Activated naive CD4-positive, alpha-beta T cell treated with anti-CD3 and anti-CD28 coated beads, Interleukin-2, amount 50 U/mL, for 16 hours (primary cell): ENCODE results near the gene MYLK.

Experiments used
- DNase-seq: peaks from one replicate; pipeline ENCODE4 v3.0.0-alpha.2; 2020

Gene MYLK

GRCh38 chr3:123661973-123662372, 222.2 kb downstream of the MYLK start:
- DNase-seq, result no peak

- DNase-seq, result no peak
Observed at GRCh38 chr3:123660900-123661299, 223.2 kb downstream of the MYLK start.

DNA sequence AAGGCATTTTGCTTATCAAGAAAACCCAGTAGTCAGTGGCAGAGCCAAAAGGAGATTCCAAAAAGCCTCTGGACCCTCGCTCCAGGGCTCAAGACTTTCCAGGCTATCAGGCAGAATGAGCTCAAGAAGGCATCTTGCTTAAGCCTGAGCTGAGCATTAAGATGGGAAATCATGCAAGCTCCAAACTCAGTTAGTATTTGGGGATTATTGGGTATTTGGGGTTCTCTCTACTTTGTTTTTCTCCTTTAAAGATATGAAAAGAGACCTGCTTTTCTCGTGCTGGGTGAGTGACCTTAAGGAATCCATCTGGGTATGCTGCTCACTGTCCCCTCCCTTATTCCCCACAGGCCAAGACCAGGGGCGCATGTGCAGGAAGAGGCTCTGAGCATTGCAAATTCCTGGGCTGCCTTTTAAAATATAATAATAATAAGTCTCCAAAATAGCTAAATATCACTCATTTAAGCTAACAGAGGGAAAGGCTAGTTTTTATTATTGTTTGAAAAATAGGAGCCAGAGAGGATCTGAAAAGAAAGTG, 223.9 kb downstream of the MYLK start:
- no peak for DNase-seq

DNA sequence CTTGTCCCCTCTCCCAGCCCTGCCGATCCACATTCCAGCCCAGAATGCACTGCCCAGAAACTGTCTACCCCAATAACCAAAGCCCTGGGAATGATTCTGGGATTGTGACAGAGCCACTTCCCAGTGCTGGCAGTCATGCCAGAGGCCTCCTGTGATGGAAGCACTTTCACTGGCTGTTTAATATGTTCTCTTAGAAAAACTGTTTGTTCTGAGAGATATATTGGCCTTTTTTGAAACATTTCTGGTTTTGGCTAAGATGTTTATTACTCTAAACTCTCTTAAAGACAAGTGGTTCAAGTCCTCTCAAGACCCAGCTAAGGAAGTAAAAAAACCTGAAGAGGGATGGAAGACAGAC, 225.3 kb downstream of the MYLK start:
- DNase-seq, result no peak

DNA sequence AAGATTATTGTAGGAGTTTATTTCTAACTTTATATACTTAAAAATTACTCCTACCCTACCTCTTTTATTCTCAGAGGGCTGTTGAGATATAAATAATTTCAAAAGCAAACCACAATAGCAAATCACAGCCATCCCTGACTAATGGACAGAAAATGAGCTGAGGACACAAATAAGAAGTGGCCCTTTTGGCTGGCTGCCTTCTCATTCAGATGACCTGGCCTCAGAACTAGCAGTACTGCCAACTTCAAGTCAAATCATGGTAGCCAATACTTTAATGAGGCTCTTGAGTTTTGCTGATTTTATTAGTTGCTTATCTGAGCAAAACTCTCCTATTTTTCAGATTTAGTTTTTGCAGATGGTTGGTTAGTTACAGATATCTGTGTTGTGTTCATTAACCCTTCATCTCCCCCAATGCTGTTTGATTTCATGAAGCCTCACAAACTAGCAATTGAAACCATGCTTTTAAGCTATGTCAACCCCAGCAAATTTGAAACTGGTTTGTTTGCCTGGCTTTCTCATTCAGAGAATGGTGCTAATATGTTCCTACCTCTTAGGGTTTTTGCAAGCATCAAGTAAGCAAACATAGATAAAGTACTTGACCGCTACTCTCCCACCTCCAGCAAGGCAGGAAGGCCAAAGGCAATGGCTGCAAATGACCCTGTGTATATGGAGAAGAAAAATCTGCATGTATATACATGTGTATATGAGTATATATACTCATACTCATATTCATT, 225.8 kb downstream of the MYLK start:
- DNase-seq, result no peak

DNA sequence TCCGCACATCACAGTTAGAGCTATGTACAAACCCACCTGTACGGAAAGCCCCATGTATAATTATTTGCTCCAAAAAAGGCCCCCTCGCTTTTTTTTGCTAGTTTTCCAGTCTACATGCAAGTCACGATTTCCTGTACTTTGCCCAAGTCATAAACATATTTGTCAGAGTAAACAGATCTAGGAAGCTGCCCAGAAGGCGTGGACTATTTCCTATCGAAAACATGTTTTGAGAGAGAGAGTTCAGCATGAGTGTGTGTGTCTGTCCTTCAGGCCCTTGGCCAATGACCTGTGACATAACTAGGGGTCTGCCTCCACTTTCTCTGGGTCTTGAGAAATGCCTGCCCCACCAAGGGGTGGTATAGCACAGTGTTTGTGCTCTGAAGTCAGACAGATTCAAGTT, 226.6 kb downstream of the MYLK start:
- no peak for DNase-seq

- DNase-seq, result no peak
Observed at GRCh38 chr3:123657111-123657510, 227.0 kb downstream of the MYLK start.

GRCh38 chr3:123656691-123657090, 227.4 kb downstream of the MYLK start:
- DNase-seq, result no peak

DNA sequence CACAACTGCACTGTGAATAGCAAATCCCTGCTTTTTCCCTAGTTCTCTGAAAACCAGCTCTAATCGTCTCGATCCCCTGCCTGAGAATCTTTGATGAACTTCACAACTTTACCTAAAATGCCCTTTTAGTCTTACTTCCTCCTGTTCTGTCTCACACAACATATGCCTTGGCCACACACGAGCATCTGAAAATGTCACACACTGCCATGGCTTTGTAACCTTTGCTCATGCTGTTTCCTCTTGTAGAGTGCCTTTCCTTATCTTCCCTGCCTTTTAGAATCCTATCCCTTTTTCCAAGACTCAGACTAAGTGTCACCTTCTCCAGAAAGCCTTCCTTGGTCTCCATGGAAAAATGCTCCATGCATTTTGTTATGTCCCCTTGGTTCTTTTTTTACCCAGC, 227.9 kb downstream of the MYLK start:
- DNase-seq, result no peak

- no peak for DNase-seq
Observed at GRCh38 chr3:123655400-123655799, 228.7 kb downstream of the MYLK start.

GRCh38 chr3:123653221-123653682, 230.9 kb downstream of the MYLK start:
- DNase-seq, result no peak

- DNase-seq, result no peak
Observed at GRCh38 chr3:123652342-123652984, 231.7 kb downstream of the MYLK start.

- no peak for DNase-seq
Observed at GRCh38 chr3:123651449-123652341, 232.4 kb downstream of the MYLK start.

DNA sequence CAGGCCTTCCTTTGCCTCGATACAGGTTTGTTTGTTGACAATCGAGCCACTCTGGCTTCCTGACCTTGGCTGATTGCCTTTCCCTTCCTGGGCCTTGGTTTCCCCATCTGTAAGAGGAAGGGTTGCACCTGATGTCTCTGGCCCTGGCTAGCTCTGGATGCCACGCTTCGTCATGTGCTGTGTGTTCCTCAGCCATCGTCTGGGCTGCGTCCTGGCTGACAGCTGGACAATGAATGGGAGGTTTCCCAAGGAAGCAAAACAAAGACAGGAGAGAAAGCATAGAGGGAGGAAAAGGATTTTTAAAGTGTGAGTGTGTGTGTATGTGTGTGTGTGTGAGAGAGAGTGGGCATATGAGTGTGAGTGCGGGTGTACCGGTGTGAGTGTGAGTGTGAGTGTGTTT, 234.0 kb downstream of the MYLK start:
- DNase-seq, result no peak

- DNase-seq, result no peak
Observed at GRCh38 chr3:123648696-123649405, 235.3 kb downstream of the MYLK start.

DNA sequence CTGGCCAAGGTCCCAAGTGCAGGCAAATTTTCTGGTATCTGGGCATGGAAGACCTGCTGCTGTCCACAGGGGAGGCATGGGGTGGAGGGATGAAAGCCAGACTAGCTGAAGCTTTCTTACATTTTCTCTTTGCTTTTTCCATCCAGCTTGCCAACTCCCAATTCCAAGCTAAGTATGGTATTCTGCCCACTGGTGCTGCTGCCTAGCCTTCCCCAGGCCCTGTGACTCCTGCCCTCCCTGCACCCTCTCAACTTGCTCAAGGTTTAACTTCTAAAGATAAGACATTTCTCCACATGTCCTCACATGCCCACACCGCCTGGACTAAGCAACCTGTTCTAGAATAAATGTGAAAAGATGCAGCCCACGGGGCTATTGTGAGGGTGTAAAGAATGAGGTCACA, 239.8 kb downstream of the MYLK start:
- no peak for DNase-seq

DNA sequence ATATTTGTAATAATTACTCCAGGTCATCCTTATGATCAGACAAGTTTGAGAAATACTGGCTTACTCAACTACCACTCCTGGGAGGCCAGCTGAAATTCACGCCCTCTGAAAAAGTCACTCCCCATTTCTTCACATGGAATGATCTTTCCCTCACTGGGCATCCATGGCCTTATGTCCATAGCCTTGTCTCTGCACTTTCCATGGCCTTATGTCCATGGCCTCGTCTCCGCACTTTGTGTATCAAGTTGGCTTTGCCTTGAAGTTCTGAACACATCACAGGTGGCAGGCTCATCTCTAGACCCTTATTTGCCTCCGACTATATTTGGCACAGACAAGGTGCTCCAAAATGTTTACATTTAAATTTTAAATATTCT, 241.2 kb downstream of the MYLK start:
- no peak for DNase-seq

DNA sequence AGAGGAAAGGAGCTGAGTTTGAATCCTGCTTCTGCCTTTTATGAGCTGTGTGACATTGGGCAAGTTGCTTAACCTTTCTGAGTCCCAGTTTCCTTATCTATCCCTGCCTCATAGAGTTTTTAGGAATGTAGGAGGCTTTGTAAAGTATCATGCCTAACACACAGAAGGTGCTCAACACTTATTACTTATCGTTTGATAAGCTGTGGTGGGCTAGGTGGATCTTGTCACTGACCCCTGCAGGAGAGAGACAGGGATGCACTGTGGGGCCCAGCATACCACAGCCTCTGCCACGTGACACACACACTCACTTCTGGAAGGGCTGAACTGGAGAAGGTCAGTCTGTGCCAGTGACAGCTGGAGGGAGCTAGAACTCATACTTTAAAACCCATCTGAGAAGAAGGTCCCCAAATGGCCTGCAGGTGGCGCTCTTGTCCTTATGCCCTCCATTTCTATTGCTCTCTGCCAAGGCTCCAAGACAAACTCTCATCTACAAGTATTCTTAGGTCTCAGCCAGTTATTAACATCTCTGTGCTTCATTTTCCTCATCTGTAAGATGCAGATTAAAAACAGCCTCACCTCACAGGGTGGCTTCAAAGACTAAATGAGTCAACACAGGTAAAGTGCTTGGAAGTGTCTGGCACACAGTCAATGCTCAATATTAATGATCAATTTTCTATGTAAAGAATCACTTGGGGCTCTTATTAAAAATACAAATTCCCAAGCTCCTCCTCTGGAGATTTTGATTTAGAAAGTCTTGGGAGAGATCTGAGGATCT, 241.8 kb downstream of the MYLK start:
- DNase-seq, result peak; percentile 35

GRCh38 chr3:123641505-123641904, 242.6 kb downstream of the MYLK start:
- DNase-seq, result no peak

DNA sequence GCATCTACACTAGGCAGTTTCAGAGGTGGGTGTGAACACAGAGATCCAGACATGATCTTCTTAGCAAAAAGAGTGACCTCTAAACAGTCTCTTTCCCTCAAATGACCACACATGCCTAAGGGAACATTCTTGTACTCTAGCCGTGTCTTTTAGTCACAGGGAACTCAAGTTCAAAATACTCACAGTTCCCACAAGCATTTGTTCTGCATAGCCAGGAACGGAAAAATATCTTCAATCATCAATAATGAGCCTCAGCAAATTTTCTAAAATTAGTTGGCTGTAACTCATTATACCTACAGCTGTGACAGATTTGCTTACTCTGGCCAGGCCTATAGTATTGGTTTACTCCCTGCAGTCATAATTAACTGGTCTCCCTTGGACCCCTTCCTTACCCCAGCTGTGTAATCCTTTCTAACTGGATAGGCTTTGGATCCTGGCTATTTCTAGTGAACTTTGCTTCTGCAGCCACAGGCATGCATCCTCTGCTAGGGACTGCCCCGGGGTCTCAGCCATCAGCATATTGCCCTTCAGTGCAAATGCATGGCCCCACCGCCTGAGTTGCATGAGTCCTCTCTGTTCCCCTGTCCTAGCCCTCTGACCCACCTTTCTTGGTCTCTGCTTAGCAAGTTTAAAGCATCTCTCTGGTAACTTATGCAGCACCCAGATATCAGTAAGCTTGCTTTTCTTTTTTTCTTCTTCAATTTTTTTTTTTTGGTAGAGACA, 243.2 kb downstream of the MYLK start:
- no peak for DNase-seq

DNA sequence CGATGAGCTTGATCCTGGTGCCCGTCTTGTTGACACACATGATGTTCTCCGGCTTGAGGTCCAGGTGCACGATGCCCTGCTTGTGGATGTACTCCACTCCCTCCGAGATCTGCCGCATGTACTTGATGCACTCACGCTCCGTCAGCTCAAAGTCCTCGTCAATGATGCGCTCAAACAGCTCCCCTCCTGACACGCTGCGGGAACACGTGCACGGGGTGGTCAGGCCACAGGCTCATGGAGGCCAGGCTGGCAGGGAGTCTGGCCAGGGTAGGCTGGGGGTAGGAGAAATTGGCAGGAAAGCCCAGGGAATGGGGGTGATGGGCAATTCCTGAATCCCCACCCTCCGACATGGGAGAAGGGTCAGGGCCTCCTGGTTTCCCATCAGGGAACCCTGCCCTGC, 243.8 kb downstream of the MYLK start:
- no peak for DNase-seq
